ENCODE results near the gene TECRL.

DNA sequence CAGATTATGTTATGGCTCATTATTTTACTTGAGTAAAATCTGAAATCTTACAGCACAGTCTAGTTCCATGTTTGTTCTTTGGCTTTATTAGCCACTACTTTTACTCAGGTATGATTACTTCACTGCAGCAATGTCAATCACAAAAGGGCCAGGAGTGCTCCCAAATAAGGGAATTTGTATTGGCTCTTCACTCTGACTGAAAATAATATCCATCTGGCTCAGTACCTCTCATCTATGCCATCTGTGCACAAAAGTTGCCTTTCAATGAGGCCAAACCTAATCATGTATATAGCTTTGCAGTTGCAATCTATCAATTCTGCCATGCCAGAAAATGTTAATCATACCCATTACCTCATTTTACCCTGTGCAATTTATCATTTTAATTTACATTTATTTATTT, 161.1 kb downstream of the TECRL start:
- TF ChIP-seq, protein P1, sequence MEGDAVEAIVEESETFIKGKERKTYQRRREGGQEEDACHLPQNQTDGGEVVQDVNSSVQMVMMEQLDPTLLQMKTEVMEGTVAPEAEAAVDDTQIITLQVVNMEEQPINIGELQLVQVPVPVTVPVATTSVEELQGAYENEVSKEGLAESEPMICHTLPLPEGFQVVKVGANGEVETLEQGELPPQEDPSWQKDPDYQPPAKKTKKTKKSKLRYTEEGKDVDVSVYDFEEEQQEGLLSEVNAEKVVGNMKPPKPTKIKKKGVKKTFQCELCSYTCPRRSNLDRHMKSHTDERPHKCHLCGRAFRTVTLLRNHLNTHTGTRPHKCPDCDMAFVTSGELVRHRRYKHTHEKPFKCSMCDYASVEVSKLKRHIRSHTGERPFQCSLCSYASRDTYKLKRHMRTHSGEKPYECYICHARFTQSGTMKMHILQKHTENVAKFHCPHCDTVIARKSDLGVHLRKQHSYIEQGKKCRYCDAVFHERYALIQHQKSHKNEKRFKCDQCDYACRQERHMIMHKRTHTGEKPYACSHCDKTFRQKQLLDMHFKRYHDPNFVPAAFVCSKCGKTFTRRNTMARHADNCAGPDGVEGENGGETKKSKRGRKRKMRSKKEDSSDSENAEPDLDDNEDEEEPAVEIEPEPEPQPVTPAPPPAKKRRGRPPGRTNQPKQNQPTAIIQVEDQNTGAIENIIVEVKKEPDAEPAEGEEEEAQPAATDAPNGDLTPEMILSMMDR (IDR thresholded peaks at IDR 0.05 in 8 of 11, conservative IDR thresholded peaks at IDR 0.05 in 3 of 11): no peak
- no peak for TF ChIP-seq POLR2AphosphoS5 (IDR thresholded peaks at IDR 0.05)
- no peak for TF ChIP-seq POLR2A (IDR thresholded peaks at IDR 0.05)

Data from spleen (tissue), 7 donors.